IgD-negative memory B cell (primary cell): Measurements from ENCODE around the gene ADAMTS15. TPM values are rescaled to one million over a fixed set of nuclear protein-coding genes. Genes with fewer than 3 reads are reported as not detected.

Source experiments
- H3K27ac Mint-ChIP-seq, 3 donors: one replicate each; pipeline ENCODE4 v1.8.0; 2020 to 2022; ENCODE audit warnings: mild to moderate bottlenecking in 3 of 3, mixed read lengths in 3 of 3, moderate library complexity in 1 of 3
- H3K27me3 Mint-ChIP-seq: one replicate; pipeline ENCODE4 v1.8.0; 2021; ENCODE audit warnings: mixed read lengths
- H3K36me3 Mint-ChIP-seq: one replicate; pipeline ENCODE4 v1.8.0; 2020; ENCODE audit warnings: mild to moderate bottlenecking, mixed read lengths
- H3K4me1 Mint-ChIP-seq, 3 donors: one replicate each; pipeline ENCODE4 v1.8.0; 2020 to 2022; ENCODE audit warnings: mixed read lengths in 3 of 3, mild to moderate bottlenecking in 1 of 3
- H3K4me3 Mint-ChIP-seq, 4 donors: one replicate each; pipeline ENCODE4 v1.8.0; 2020 to 2022; ENCODE audit warnings: mild to moderate bottlenecking in 4 of 4, mixed read lengths in 4 of 4, moderate library complexity in 3 of 4
- H3K9me3 Mint-ChIP-seq, 3 donors: one replicate each; pipeline ENCODE4 v1.8.0; 2020 to 2021; ENCODE audit warnings: mixed read lengths in 3 of 3, mild to moderate bottlenecking in 1 of 3
- polyA plus RNA-seq: library from polyadenylated mRNA; unstranded; fragments of 300-500 nt; fragmentation: Illumina TruSeq; gene quantifications from one replicate; pipeline ENCODE4 v1.2.3, GENCODE V29; 2021

Gene ADAMTS15
- polyA plus RNA-seq, 1 donor from 2014 or later: not detected

DNA sequence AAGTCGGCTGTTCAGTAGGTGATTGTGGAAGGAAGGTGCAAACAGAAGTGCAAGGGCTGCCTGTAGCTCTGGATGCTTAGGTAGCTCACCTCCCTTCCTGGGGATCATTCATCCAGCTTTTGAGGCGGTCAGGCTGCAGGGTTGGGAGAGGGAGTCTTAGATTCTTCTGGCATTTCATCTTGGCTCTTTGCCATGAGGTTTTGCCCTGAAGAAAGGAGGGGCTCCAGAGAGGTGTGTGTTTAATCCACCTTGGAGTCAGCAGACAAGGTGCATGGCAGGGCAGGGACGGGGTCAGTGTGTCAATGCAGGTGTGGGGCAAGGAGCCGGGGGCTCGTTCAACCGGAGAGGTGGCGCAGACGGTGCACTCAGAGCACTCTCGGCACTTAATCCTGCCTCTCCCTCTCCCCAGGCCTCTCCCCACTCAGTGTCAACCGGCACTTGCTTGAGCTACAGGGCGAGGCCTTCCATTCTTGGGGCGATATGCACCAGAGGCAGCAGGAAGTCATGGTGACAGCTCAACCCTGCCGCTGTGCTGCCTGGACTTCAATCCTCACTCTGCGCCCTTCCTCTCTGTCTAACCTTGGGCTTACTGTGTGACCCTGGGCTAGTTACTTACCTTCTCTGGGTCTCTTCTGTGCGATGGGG lies 7.2 kb downstream of the ADAMTS15 start:
- peaks cover 10% of the 10 kb centered on the region for H3K27me3 Mint-ChIP-seq
- no peaks in the 10 kb centered on the region for H3K9me3 Mint-ChIP-seq
- peaks cover 2% of the 10 kb centered on the region for H3K36me3 Mint-ChIP-seq
- no peak overlapping the region for H3K27ac Mint-ChIP-seq
- no peaks in the 10 kb centered on the region for H3K4me1 Mint-ChIP-seq
- peak overlapping the region in 1 of 4 donors; percentile 36 for H3K4me3 Mint-ChIP-seq

DNA sequence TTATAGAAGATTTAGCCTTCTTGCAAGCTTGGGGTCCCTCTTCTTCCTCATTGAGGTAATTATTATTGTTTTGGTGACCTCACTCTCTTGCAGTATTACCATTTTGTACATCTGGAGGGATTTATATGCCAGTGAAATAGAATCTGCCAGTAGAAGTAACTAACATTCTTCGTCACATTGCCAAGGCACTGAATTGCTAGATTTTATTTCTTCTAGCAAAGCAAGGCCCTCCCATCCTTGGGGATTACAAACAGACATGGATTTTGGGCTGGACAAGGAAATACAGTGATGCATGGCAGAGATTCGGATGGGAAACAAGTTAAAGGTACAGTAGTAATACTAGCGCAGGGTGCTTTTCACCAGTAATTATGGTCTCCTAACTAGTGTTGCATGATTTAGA lies 7.8 kb downstream of the ADAMTS15 start:
- Mint-ChIP-seq H3K27me3 (peaks cover 10% of the 10 kb centered on the region), H3K4me3 (no peak overlapping the region), H3K4me1 (no peaks in the 10 kb centered on the region), H3K36me3 (peaks cover 2% of the 10 kb centered on the region), H3K9me3 (no peaks in the 10 kb centered on the region), H3K27ac (no peak overlapping the region)

DNA sequence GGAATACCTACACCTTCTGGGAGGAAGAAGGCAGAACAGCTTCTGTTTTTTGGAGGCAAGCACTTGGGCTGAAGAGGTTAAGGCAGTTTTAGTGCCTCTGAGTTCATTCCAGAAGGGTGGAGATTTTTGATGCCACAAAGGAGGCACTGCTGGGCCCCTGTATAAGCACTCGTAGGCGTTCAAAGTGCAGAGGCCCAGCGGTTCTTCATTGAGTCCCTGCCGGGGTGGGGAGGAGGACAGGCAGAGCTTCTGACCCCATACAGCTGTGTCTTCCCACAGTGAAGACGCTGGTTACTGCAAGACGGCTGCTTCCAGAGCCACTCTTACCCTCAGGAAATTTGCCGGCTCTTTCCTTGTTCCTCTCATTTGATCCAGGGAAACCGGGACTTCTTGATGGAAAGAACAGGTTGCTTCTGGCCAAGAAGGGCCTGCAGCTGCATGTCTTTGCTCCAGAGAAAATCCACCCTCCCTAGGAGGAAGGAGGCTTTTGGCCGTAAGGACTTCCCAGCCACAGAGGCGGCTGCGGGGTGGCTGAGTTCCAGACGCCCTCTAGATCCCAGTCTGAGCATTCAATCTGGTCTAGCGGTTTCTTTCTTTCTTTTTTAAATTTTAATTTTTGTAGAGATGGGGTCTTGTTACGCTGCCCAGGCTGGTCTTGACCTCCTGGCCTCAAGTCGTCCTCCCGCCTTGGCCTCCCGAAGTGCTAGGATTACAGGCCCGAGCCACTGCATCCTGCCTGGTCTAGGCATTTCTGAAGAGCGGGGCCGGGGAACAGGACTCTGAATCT lies 9.4 kb downstream of the ADAMTS15 start:
- Mint-ChIP-seq H3K36me3 (peaks cover 2% of the 10 kb centered on the region), H3K9me3 (no peaks in the 10 kb centered on the region), H3K4me3 (no peak overlapping the region), H3K27ac (no peak overlapping the region), H3K27me3 (peaks cover 12% of the 10 kb centered on the region), H3K4me1 (no peaks in the 10 kb centered on the region)

DNA sequence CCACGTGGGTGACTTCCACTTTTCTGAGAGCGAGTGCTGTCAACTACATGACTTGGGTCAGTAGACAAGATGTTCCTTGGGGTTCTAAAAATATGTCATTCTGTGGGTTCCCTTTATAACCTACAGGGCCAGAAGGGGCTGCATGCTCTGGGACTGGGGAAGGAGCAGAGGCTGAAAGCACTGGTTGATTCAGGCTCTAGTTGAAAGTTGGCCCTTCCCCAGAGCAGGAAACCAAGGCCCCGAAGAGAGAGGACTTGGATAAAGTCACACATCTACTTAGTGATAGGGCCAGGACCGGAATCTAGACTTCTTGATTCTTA lies 9.9 kb downstream of the ADAMTS15 start:
- Mint-ChIP-seq H3K9me3 (no peaks in the 10 kb centered on the region), H3K27me3 (peaks cover 14% of the 10 kb centered on the region), H3K27ac (no peak overlapping the region), H3K4me3 (no peak overlapping the region), H3K4me1 (no peaks in the 10 kb centered on the region), H3K36me3 (no peaks in the 10 kb centered on the region)

DNA sequence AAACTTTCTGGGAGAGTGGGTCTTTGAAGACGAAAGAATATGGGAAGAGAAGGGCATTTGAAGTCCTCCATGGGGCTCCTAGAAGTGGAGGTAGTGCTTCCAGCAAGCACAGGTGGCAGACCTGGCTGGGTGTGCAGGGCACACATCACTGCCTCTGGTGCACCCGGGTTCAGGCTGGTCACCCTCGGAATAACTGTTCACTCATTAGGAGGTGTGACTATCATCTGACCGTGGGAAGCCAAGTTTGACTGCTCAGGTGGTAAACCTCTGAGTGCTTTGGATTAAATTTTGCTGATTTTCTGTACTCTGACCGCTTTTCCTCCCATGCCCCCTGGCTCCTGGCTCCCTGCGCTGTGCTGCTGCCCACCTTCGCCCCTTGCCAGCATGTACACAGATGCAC lies 11.1 kb downstream of the ADAMTS15 start:
- Mint-ChIP-seq H3K27ac (no peak overlapping the region), H3K36me3 (no peaks in the 10 kb centered on the region)

DNA sequence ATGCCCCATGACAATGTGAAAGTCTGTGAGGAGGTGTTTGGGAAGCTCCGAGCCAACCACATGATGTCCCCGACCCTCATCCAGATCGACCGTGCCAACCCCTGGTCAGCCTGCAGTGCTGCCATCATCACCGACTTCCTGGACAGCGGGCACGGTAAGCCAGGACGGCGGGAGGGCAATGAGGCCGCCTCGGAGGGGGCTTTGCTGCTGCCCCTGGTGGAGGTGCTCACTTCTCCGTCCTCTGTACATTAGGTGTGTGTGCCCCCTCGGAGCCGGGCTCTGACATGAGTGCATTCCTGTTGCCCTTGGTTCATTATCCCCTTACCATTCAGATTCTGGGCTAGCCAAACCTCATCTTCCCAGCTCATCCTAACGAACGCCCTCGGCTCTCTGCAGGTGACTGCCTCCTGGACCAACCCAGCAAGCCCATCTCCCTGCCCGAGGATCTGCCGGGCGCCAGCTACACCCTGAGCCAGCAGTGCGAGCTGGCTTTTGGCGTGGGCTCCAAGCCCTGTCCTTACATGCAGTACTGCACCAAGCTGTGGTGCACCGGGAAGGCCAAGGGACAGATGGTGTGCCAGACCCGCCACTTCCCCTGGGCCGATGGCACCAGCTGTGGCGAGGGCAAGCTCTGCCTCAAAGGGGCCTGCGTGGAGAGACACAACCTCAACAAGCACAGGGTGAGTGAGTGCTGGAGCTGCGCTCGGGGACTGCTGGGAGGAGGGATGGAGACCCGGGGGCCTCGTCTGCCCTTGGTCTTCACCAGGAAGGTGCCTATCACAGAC lies 13.8 kb downstream of the ADAMTS15 start:
- H3K36me3 Mint-ChIP-seq: no peaks in the 10 kb centered on the region
- H3K9me3 Mint-ChIP-seq: no peaks in the 10 kb centered on the region
- peaks cover 9% of the 10 kb centered on the region for H3K27me3 Mint-ChIP-seq
- no peaks in the 10 kb centered on the region for H3K4me1 Mint-ChIP-seq
- H3K27ac Mint-ChIP-seq: no peak overlapping the region
- no peak overlapping the region for H3K4me3 Mint-ChIP-seq

More for the DNA sequence above, 11.1 kb downstream of the ADAMTS15 start:
- H3K4me3 Mint-ChIP-seq: no peak overlapping the region
- no peaks in the 10 kb centered on the region for H3K9me3 Mint-ChIP-seq
- H3K27me3 Mint-ChIP-seq: peaks cover 14% of the 10 kb centered on the region
- H3K4me1 Mint-ChIP-seq: no peaks in the 10 kb centered on the region

DNA sequence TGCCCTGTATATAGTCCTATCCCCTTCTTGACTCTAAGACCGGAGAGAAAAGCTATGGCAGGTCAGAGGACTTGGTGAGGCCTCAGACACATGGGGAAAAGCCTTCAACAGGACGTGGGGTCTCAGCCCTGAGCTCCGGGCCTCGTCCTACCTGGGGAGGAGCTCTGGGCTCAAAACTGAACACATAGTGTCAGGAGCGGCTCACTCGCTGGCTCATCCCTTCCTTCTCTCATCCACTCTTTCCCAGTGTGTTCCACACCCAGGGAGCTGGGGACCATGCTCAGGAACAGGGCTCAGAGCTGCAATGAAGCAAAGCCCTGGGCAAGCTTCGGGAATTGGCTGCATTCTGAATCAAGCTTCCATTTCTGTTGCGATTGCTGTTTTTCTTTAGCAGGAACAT lies 14.5 kb downstream of the ADAMTS15 start:
- no peaks in the 10 kb centered on the region for H3K4me1 Mint-ChIP-seq
- peaks cover 10% of the 10 kb centered on the region for H3K27me3 Mint-ChIP-seq
- no peaks in the 10 kb centered on the region for H3K36me3 Mint-ChIP-seq
- no peak overlapping the region for H3K4me3 Mint-ChIP-seq
- H3K9me3 Mint-ChIP-seq: no peaks in the 10 kb centered on the region
- no peak overlapping the region for H3K27ac Mint-ChIP-seq

DNA sequence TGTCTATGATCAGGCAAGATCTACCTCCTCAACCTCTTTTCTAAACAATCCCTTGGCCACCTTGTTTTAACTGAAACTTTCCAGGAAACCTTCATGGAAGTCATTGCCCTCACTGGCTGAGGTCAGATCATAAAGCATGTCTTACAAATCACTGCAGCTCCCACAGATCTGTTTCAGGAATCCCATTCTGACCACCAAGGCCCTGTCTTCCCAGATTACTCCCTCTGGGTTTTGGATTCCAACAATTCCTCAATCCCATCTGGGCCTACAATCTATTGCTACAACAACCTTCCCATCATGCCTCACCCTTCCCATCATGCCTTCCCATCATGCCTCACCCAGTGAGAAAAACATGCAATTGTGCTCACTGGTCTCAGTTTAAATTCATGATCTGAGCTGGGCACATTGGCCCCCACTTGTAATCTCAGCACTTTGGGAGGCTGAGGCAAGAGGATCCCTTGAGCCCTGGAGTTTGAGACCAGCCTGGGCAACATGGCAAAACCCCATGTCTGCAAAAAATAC lies 15.9 kb downstream of the ADAMTS15 start:
- H3K27ac Mint-ChIP-seq: no peak overlapping the region
- no peaks in the 10 kb centered on the region for H3K9me3 Mint-ChIP-seq
- H3K4me3 Mint-ChIP-seq: no peak overlapping the region
- peaks cover 12% of the 10 kb centered on the region for H3K27me3 Mint-ChIP-seq
- no peaks in the 10 kb centered on the region for H3K36me3 Mint-ChIP-seq
- no peaks in the 10 kb centered on the region for H3K4me1 Mint-ChIP-seq

DNA sequence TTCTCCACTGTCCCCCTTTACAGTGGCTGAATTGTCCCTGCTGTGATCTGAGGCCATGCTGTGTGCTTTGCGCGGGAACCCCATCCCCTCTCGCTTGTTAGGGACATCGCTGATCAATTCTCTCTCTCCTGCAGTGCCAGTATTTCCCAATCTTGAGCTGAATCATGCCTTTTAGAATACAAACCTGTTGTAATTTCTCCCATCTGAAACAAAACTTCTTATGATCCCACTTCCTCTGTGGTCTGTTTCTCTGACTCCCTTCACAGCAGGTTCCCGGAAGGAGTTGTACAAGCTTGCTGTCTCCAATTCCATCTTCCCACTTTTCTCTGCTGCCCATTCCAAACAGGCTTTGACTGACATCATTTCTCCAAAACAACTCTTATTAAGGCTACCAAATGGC lies 16.8 kb downstream of the ADAMTS15 start:
- no peaks in the 10 kb centered on the region for H3K36me3 Mint-ChIP-seq
- peaks cover 12% of the 10 kb centered on the region for H3K27me3 Mint-ChIP-seq
- H3K9me3 Mint-ChIP-seq: no peaks in the 10 kb centered on the region
- no peaks in the 10 kb centered on the region for H3K4me1 Mint-ChIP-seq
- H3K4me3 Mint-ChIP-seq: no peak overlapping the region
- no peak overlapping the region for H3K27ac Mint-ChIP-seq

DNA sequence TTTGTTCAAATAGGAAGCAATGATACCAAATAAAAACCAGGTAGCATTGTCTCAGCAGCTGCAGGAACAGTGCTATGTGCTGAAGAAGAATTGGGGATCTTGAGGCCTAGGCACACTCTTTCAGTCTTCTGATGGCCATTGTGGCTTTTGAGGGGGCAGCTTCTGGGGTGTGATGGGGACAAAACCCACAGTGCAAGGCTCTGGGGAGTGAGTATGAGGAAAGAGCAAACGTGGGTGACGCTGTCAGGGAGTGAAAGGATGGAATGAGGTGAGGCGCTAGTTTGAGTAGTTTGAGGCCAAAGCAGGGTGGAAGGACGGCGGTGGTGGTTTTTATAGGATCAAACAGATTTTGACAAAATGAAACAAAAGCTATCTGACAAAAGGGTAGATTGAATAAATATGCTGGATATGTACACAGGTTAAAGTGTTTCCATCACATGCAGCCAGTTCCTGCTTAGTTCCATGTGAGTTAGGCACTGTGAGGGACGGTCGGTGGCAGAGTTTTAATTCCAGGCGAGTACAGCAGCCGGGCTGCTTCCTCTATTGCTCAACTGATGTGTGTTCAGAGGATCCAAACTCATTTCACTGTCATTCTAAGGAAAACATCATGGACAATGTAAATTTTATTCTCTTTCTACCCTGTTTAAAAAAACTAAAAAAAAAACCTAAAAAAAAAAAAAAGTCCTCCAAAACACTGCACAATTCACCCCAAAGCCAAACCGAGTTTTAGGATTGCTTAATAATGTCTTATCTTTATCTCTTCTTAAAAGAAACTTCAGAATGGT lies 18.9 kb downstream of the ADAMTS15 start:
- no peaks in the 10 kb centered on the region for H3K9me3 Mint-ChIP-seq
- no peak overlapping the region for H3K27ac Mint-ChIP-seq
- no peak overlapping the region for H3K4me3 Mint-ChIP-seq

DNA sequence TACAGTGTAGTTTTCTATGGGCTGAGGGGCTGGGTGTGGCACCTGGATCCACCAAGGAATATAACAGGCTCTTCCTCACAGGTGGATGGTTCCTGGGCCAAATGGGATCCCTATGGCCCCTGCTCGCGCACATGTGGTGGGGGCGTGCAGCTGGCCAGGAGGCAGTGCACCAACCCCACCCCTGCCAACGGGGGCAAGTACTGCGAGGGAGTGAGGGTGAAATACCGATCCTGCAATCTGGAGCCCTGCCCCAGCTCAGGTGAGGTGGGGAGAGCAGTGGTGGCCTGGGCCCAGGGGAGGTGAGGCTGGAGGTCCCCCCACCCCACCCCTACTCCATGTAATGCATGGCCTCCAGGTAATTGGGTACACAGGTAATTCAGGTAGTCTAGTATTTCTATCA lies 20.7 kb downstream of the ADAMTS15 start:
- no peaks in the 10 kb centered on the region for H3K36me3 Mint-ChIP-seq
- no peaks in the 10 kb centered on the region for H3K9me3 Mint-ChIP-seq
- no peaks in the 10 kb centered on the region for H3K4me1 Mint-ChIP-seq
- no peak overlapping the region for H3K4me3 Mint-ChIP-seq
- H3K27me3 Mint-ChIP-seq: peaks cover 3% of the 10 kb centered on the region
- H3K27ac Mint-ChIP-seq: no peak overlapping the region

More for the DNA sequence above, 18.9 kb downstream of the ADAMTS15 start:
- Mint-ChIP-seq H3K36me3 (no peaks in the 10 kb centered on the region), H3K27me3 (peaks cover 7% of the 10 kb centered on the region), H3K4me1 (no peaks in the 10 kb centered on the region)

DNA sequence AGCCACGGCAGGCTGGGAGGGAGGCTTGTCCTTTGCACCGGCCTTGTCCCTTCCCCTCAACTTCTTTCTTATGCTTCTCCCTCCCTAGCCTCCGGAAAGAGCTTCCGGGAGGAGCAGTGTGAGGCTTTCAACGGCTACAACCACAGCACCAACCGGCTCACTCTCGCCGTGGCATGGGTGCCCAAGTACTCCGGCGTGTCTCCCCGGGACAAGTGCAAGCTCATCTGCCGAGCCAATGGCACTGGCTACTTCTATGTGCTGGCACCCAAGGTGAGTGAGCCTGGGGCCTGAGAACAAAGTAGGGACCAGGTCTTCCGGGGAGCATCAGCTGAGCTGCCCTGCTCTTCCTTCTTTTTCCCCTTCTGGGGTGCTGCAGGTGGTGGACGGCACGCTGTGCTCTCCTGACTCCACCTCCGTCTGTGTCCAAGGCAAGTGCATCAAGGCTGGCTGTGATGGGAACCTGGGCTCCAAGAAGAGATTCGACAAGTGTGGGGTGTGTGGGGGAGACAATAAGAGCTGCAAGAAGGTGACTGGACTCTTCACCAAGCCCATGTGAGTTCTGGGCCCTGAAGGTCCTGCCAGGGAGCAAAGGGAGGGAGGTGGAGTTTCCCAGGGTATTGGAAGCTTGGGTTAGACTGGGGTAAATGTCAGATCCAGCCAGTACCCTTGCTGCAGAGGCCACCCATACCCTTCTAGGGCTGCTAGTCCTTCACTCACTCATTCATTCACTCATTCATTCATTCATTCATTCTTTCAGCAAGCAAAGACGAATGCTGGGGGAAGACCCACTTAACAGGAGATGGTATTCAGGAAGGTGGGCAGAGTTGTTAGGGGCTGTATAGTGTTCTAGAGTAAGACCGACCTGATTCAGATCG lies 22.6 kb downstream of the ADAMTS15 start:
- H3K4me3 Mint-ChIP-seq: no peak overlapping the region
- H3K27ac Mint-ChIP-seq: no peak overlapping the region

DNA sequence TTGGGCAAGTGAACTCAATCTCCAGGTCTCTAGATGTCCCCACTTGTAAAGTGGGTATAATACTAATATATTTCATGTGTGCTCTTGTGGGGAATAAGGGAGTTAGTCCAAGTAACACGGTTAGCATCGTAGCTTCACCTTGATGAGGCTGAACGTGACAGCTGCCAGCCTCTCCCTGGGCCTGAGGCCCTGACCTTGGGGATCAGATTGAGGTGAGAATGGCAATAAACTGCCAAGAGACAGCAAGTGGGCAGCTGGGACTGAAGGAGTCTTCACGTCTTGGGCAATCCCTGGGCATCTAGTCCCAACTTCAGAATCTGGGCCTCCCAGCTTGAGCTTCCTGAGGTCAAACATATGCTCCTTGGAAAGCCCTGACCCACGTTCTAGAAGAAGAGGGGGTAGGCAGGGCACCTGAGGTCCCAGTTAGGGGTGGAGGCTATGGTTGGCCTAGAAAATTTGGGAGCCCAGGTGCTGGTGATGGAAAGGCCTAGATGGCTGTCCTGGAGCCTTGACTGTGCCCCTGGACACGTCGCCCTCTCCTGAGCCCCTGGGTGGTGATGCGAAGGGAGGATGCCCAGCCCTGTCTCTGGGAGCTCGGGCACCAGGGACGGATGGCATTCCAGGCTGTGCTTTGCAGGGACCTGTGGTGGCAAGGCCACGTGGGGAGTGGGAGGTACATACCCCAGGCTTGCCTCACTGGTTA lies 23.4 kb downstream of the ADAMTS15 start:
- no peak overlapping the region for H3K27ac Mint-ChIP-seq
- no peak overlapping the region for H3K4me3 Mint-ChIP-seq
- H3K36me3 Mint-ChIP-seq: no peaks in the 10 kb centered on the region
- no peaks in the 10 kb centered on the region for H3K4me1 Mint-ChIP-seq
- peaks cover 3% of the 10 kb centered on the region for H3K27me3 Mint-ChIP-seq
- H3K9me3 Mint-ChIP-seq: no peaks in the 10 kb centered on the region

More for the DNA sequence above, 22.6 kb downstream of the ADAMTS15 start:
- Mint-ChIP-seq H3K4me1 (no peaks in the 10 kb centered on the region), H3K36me3 (no peaks in the 10 kb centered on the region), H3K9me3 (no peaks in the 10 kb centered on the region), H3K27me3 (peaks cover 3% of the 10 kb centered on the region)
